Liver (tissue), 9 donors: Measurements from ENCODE around the gene TNFRSF8. TPM values are rescaled to one million over a fixed set of nuclear protein-coding genes. Genes with fewer than 3 reads are reported as not detected.

ENCODE experiments used
- DNase-seq: peaks from one replicate; pipeline ENCODE4 v3.0.0-alpha.2; 2017; ENCODE audit warnings: low spot score
- H3K27ac ChIP-seq, 2 donors: one replicate each; pipeline ENCODE4 v1.7.0; 2013; ENCODE audit warnings: inconsistent platforms in 2 of 2, low read length in 2 of 2, control low read depth in 1 of 2, low read depth in 1 of 2, mild to moderate bottlenecking in 1 of 2
- H3K27me3 ChIP-seq, 4 donors: one replicate each; pipeline versions ENCODE4 v1.6.1 to v1.7.0; 2013; ENCODE audit warnings: low read length in 3 of 4, inconsistent platforms in 1 of 4, mild to moderate bottlenecking in 1 of 4, moderate library complexity in 1 of 4; ENCODE audit not compliant: control insufficient read depth in 4 of 4, insufficient read depth in 4 of 4
- H3K36me3 ChIP-seq, 4 donors: one replicate each; pipeline versions ENCODE4 v1.6.1 to v1.7.0; 2013; ENCODE audit warnings: low read length in 3 of 4, mild to moderate bottlenecking in 3 of 4, low read depth in 1 of 4, moderate library complexity in 1 of 4; ENCODE audit not compliant: control insufficient read depth in 4 of 4, insufficient read depth in 3 of 4
- H3K4me1 ChIP-seq, 4 donors: one replicate each; pipeline versions ENCODE4 v1.6.1 to v1.7.0; 2013; ENCODE audit warnings: low read length in 3 of 4, mild to moderate bottlenecking in 3 of 4, moderate library complexity in 1 of 4; ENCODE audit not compliant: control insufficient read depth in 4 of 4, insufficient read depth in 4 of 4
- H3K4me3 ChIP-seq, 3 donors: one replicate each; pipeline versions ENCODE4 v1.6.1 to v1.7.0; 2013; ENCODE audit warnings: low read length in 3 of 3, control low read depth in 1 of 3, low read depth in 1 of 3, mild to moderate bottlenecking in 1 of 3
- H3K9ac ChIP-seq, 2 donors: one replicate each; pipeline ENCODE4 v1.7.0; 2013; ENCODE audit warnings: low read length in 2 of 2, mild to moderate bottlenecking in 2 of 2, moderate library complexity in 2 of 2, control low read depth in 1 of 2, low read depth in 1 of 2
- H3K9me3 ChIP-seq, 4 donors: one replicate each; pipeline versions ENCODE4 v1.6.1 to v1.7.0; 2013; ENCODE audit warnings: low read length in 3 of 4; ENCODE audit not compliant: control insufficient read depth in 4 of 4
- EGR1 ChIP-seq, 2 donors: IDR thresholded peaks; 2 replicates each; pipeline ENCODE4 v1.6.1; 2016 to 2018; ENCODE audit warnings: antibody characterized with exemption in 2 of 2, low read depth in 2 of 2
- FOXA1 ChIP-seq: IDR thresholded peaks from 2 replicates; pipeline ENCODE4 v1.6.1; 2016; ENCODE audit warnings: antibody characterized with exemption
- FOXA2 ChIP-seq: IDR thresholded peaks from 2 replicates; pipeline ENCODE4 v1.6.1; 2016; ENCODE audit warnings: antibody characterized with exemption
- HNF4G ChIP-seq: IDR thresholded peaks from 2 replicates; pipeline ENCODE4 v1.6.1; 2016; ENCODE audit warnings: antibody characterized with exemption
- JUND ChIP-seq, 2 donors: IDR thresholded peaks; 2 replicates each; pipeline ENCODE4 v1.6.1; 2016; ENCODE audit warnings: antibody characterized with exemption in 2 of 2
- NR2F2 ChIP-seq: IDR thresholded peaks from 2 replicates; pipeline ENCODE4 v1.6.1; 2016; ENCODE audit warnings: antibody characterized with exemption
- RAD21 ChIP-seq, 2 donors: IDR thresholded peaks; 2 replicates each; pipeline ENCODE4 v1.6.1; 2016; ENCODE audit warnings: antibody characterized with exemption in 2 of 2, mild to moderate bottlenecking in 2 of 2
- RXRA ChIP-seq, 2 donors: IDR thresholded peaks; 2 replicates each; pipeline ENCODE4 v1.6.1; 2017 to 2018; ENCODE audit warnings: antibody characterized with exemption in 2 of 2, mild to moderate bottlenecking in 1 of 2
- SP1 ChIP-seq: IDR thresholded peaks from 2 replicates; pipeline ENCODE4 v1.6.1; 2018; ENCODE audit warnings: antibody characterized with exemption, mild to moderate bottlenecking
- TAF1 ChIP-seq: conservative IDR thresholded peaks from 2 replicates; pipeline ENCODE4 v1.6.1; 2016; ENCODE audit warnings: antibody characterized with exemption, mild to moderate bottlenecking
- YY1 ChIP-seq: IDR thresholded peaks from 2 replicates; pipeline ENCODE4 v1.6.1; 2016; ENCODE audit warnings: antibody characterized with exemption, mild to moderate bottlenecking
- WGBS: extraction: QIAGEN DNeasy Blood & Tissue Kit; methylation state at CpG from one replicate; pipeline ENCODE4 v1.1.7; 2013; 5-methylcytosine and 5-hydroxymethylcytosine counted together
- polyA plus RNA-seq, 2 donors: library from polyadenylated mRNA; stranded (reverse) in 1 of 2; unstranded in 1 of 2; fragments of 200-250 nt in 1 of 2; fragments of >200 nt in 1 of 2; fragmentation: Nextera tagmentation in 1 of 2; extraction: Ambion mirVana in 1 of 2; gene quantifications; one replicate each; pipeline versions ENCODE4 v1.2.1 to v1.2.3, GENCODE V29; 2013 to 2015
- total RNA-seq, 2 donors: library from RNA; depleted of rRNA; stranded (reverse); fragments of >200 nt; gene quantifications; one replicate each; pipeline ENCODE4 v1.2.3, GENCODE V29; 2014
- TF ChIP-seq, protein P1 (sequence below): IDR thresholded peaks from 2 replicates; pipeline ENCODE4 v1.6.1; 2016; ENCODE audit warnings: antibody characterized with exemption
- TF ChIP-seq, protein P2 (sequence below): IDR thresholded peaks from 2 replicates; pipeline ENCODE4 v1.6.1; 2016; ENCODE audit warnings: antibody characterized with exemption
- TF ChIP-seq, protein P3 (sequence below): IDR thresholded peaks from 2 replicates; pipeline ENCODE4 v1.6.1; 2016; ENCODE audit warnings: antibody characterized with exemption, mild to moderate bottlenecking
- TF ChIP-seq, protein P4 (sequence below): fragments of 150-350 bp; IDR thresholded peaks from 2 replicates; pipeline ENCODE4 v1.5.1; 2017; ENCODE audit warnings: improper control_type of control experiment, low read depth, low read length; ENCODE audit not compliant: missing input control
- donor health status: healthy.
- donor health status: healthy.
- donor health status: healthy.
- donor health status: healthy.
- donor health status: healthy.

TNFRSF8 gene
- total and polyA plus RNA-seq, 4 donors, result 0.08 to 0.19 (median 0.12) TPM

DNA sequence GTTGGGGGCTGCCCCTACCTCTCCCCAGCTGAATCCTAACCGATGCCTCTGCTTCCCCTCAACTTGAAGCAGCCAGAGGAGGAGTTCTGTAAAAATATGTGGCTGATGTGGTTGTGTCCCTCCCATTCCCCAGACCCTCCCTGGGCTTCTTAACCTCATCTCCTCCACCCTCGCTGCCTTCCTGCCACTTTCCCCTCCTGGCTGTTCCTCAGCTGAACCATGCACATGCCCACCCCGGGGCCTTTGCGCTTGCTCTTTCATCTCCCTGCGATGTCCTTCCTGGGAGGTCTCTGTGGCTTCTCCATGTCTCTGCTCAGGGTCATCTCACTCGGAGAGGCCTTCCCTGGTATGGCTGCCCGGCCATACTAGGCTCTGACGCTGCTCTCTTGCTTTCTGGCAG lies 34.9 kb upstream of the TNFRSF8 start:
- DNase-seq, result no peak
- Histone ChIP-seq H3K27me3 (no peaks in the 10 kb centered on the region), H3K4me3 (no peak overlapping the region), H3K36me3 (peaks cover 4 to 53% (median 13%) of the 10 kb centered on the region in 4 donors), H3K9ac (no peak overlapping the region), H3K4me1 (no peaks in the 10 kb centered on the region), H3K9me3 (no peaks in the 10 kb centered on the region), H3K27ac (no peak overlapping the region)
- 97% methylated on average over 8 of the region's 8 CpGs for WGBS
- TF ChIP-seq TAF1, result no peak
- TF ChIP-seq SP1, result no peak
- no peak for TF ChIP-seq YY1

DNA sequence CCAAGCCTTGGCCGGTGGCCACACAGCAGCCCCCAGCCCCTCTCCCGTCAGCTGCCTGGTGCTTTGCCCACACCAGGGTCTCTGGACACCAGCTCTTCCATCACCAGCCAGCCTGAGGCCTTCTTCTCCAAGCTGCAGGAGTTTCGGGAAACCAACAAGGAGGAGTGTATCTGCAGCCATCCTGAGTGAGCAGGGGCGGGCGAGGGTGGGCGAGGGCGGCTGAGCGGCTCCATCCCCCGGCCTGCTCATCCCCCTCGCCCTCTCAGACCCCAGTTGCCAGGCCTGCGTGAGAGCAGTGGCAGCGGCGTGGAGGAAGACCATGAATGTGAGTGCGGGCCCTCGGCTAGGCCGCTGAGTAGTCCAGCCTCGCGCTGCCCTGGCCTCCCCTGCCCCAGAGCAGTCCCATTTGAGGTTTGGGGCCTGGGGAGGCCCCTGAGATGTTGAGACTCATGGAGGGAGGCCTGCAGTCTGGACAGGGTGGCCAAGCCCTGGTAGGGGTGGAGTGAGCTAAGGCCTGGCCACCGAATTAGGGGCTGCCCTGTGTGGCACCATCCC lies 34.1 kb upstream of the TNFRSF8 start:
- WGBS, result 97% methylated on average over 19 of the region's 19 CpGs
- Histone ChIP-seq H3K4me1 (no peaks in the 10 kb centered on the region), H3K9me3 (no peaks in the 10 kb centered on the region), H3K27me3 (no peaks in the 10 kb centered on the region), H3K36me3 (peaks cover 4 to 50% (median 13%) of the 10 kb centered on the region in 4 donors), H3K9ac (no peak overlapping the region), H3K27ac (no peak overlapping the region), H3K4me3 (no peak overlapping the region)
- no peak for TF ChIP-seq JUND (IDR thresholded peaks at IDR 0.05)
- no peak for TF ChIP-seq TAF1
- no peak for TF ChIP-seq FOXA2
- TF ChIP-seq EGR1 (IDR thresholded peaks at IDR 0.05; ENCODE audit: low read depth in 2 of 2), result no peak
- no peak for TF ChIP-seq HNF4G
- TF ChIP-seq, protein P1, sequence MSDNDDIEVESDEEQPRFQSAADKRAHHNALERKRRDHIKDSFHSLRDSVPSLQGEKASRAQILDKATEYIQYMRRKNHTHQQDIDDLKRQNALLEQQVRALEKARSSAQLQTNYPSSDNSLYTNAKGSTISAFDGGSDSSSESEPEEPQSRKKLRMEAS, result no peak
- no peak for TF ChIP-seq SP1
- TF ChIP-seq FOXA1, result no peak
- no peak for TF ChIP-seq NR2F2
- TF ChIP-seq, protein P2, sequence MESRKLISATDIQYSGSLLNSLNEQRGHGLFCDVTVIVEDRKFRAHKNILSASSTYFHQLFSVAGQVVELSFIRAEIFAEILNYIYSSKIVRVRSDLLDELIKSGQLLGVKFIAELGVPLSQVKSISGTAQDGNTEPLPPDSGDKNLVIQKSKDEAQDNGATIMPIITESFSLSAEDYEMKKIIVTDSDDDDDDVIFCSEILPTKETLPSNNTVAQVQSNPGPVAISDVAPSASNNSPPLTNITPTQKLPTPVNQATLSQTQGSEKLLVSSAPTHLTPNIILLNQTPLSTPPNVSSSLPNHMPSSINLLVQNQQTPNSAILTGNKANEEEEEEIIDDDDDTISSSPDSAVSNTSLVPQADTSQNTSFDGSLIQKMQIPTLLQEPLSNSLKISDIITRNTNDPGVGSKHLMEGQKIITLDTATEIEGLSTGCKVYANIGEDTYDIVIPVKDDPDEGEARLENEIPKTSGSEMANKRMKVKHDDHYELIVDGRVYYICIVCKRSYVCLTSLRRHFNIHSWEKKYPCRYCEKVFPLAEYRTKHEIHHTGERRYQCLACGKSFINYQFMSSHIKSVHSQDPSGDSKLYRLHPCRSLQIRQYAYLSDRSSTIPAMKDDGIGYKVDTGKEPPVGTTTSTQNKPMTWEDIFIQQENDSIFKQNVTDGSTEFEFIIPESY, result no peak
- TF ChIP-seq, protein P3, sequence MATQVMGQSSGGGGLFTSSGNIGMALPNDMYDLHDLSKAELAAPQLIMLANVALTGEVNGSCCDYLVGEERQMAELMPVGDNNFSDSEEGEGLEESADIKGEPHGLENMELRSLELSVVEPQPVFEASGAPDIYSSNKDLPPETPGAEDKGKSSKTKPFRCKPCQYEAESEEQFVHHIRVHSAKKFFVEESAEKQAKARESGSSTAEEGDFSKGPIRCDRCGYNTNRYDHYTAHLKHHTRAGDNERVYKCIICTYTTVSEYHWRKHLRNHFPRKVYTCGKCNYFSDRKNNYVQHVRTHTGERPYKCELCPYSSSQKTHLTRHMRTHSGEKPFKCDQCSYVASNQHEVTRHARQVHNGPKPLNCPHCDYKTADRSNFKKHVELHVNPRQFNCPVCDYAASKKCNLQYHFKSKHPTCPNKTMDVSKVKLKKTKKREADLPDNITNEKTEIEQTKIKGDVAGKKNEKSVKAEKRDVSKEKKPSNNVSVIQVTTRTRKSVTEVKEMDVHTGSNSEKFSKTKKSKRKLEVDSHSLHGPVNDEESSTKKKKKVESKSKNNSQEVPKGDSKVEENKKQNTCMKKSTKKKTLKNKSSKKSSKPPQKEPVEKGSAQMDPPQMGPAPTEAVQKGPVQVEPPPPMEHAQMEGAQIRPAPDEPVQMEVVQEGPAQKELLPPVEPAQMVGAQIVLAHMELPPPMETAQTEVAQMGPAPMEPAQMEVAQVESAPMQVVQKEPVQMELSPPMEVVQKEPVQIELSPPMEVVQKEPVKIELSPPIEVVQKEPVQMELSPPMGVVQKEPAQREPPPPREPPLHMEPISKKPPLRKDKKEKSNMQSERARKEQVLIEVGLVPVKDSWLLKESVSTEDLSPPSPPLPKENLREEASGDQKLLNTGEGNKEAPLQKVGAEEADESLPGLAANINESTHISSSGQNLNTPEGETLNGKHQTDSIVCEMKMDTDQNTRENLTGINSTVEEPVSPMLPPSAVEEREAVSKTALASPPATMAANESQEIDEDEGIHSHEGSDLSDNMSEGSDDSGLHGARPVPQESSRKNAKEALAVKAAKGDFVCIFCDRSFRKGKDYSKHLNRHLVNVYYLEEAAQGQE, result no peak
- TF ChIP-seq RAD21 (IDR thresholded peaks at IDR 0.05), result no peak
- TF ChIP-seq YY1, result no peak
- TF ChIP-seq, protein P4, sequence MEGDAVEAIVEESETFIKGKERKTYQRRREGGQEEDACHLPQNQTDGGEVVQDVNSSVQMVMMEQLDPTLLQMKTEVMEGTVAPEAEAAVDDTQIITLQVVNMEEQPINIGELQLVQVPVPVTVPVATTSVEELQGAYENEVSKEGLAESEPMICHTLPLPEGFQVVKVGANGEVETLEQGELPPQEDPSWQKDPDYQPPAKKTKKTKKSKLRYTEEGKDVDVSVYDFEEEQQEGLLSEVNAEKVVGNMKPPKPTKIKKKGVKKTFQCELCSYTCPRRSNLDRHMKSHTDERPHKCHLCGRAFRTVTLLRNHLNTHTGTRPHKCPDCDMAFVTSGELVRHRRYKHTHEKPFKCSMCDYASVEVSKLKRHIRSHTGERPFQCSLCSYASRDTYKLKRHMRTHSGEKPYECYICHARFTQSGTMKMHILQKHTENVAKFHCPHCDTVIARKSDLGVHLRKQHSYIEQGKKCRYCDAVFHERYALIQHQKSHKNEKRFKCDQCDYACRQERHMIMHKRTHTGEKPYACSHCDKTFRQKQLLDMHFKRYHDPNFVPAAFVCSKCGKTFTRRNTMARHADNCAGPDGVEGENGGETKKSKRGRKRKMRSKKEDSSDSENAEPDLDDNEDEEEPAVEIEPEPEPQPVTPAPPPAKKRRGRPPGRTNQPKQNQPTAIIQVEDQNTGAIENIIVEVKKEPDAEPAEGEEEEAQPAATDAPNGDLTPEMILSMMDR, result no peak
- TF ChIP-seq RXRA (IDR thresholded peaks at IDR 0.05), result no peak
- DNase-seq, result no peak
